GM12892 (cell line): ENCODE data around the gene PLA2G2D.

Source experiments
- DNase-seq: peaks from one replicate; pipeline ENCODE4 v3.0.0; 2011; ENCODE audit not compliant: insufficient read length
- FAIRE-seq: peaks from 2 replicates; lab custom pipeline; 2011; peaks lifted over from hg19 to GRCh38; lab: Jason Lieb, UNC
- POLR2A ChIP-seq: IDR thresholded peaks from 2 replicates; pipeline ENCODE4 v1.6.1; 2011; ENCODE audit warnings: low read depth, low read length, control low read depth
- POLR2AphosphoS5 ChIP-seq: IDR thresholded peaks from 2 replicates; pipeline ENCODE4 v1.6.1; 2011; ENCODE audit warnings: low read depth, low read length, control low read depth
- TAF1 ChIP-seq: IDR thresholded peaks from 2 replicates; pipeline ENCODE4 v1.6.1; 2011; ENCODE audit warnings: low read depth, mild to moderate bottlenecking, control low read depth, low read length, borderline replicate concordance

Gene PLA2G2D

GRCh38 chr1:20090641-20091040 lies 28.7 kb downstream of the PLA2G2D start:
- FAIRE-seq (no peak), DNase-seq (no peak)
- no peak for TF ChIP-seq POLR2A

- DNase-seq (no peak), FAIRE-seq (no peak)
- TF ChIP-seq POLR2AphosphoS5 (no peak), POLR2A (no peak), TAF1 (no peak)
These were observed 29.2 kb downstream of the PLA2G2D start for GRCh38 chr1:20090119-20090518.

DNA sequence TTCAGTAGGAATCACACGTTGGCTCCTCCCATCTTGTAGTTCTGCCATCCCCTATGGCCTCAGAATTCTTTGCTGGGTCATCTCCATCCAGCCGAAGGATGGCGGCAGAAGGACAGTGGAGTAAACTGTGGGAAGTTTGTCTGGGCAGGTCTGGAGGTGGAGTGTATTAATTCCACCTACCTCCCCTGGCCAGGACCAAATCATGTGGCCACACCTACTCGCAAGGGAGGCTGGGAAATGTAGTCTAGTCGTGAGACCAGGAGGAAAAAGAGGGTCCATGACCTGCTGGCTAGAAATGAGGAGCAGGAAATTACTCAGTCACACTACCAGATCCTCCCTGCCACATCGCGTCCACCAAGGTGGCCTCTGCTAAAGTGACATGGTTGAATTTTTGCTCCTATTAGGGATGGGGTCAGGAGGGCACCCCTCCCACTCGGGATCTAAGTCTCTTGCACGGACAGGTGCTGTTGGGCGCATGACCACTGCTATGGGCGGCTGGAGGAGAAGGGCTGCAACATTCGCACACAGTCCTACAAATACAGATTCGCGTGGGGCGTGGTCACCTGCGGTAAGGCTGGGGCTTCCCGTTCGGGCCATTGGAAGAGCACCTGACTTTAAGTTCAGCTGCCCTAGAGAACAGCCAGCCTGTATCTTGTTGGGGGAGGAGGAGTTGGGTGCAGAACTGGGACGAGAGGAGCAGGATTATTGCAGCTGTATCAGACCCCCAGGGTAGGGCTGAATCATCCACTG lies 29.8 kb downstream of the PLA2G2D start:
- FAIRE-seq (no peak), DNase-seq (no peak)
- TF ChIP-seq TAF1 (no peak), POLR2A (no peak), POLR2AphosphoS5 (no peak)

DNA sequence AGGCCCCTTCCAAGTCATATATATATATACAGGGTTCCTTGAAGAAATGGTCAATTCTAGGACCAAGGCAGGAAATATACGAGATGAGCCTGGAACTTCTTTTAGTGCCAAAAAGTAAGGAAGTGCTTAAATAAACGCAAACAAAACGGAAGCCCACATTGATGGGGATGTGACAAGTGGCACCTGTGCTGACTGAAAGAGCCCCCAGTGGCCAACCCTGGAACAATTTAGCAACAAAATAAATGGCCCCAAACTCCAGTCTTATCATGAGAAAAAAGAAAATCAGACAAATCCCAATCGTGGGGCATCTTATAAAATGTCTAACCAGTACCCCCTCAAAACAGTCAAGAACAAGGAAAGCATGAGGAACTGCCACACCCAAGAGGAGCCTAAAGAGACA lies 31.7 kb downstream of the PLA2G2D start:
- FAIRE-seq (no peak), DNase-seq (no peak)
- no peak for TF ChIP-seq POLR2A
- no peak for TF ChIP-seq TAF1
- no peak for TF ChIP-seq POLR2AphosphoS5

- FAIRE-seq (no peak), DNase-seq (no peak)
- TF ChIP-seq POLR2A (no peak), POLR2AphosphoS5 (no peak), TAF1 (no peak)
These were observed 32.5 kb downstream of the PLA2G2D start for GRCh38 chr1:20086800-20087199.

GRCh38 chr1:20083178-20083944 lies 36.0 kb downstream of the PLA2G2D start:
- TF ChIP-seq POLR2A = no peak
- TF ChIP-seq POLR2AphosphoS5 = no peak
- no peak for TF ChIP-seq TAF1
- DNase-seq (no peak), FAIRE-seq (no peak)

- FAIRE-seq (no peak), DNase-seq (no peak)
- no peak for TF ChIP-seq POLR2AphosphoS5
- TF ChIP-seq TAF1 = no peak
These were observed 36.6 kb downstream of the PLA2G2D start for GRCh38 chr1:20082772-20083171.

- TF ChIP-seq POLR2A = no peak
- TF ChIP-seq TAF1 = no peak
- TF ChIP-seq POLR2AphosphoS5 = no peak
- no peak for DNase-seq
These were observed 38.0 kb downstream of the PLA2G2D start for GRCh38 chr1:20081353-20081810.

GRCh38 chr1:20080441-20081352 lies 38.6 kb downstream of the PLA2G2D start:
- FAIRE-seq = peak; percentile 79

More at GRCh38 chr1:20081353-20081810, 38.0 kb downstream of the PLA2G2D start:
- FAIRE-seq = no peak

GRCh38 chr1:20079661-20080305 lies 39.6 kb downstream of the PLA2G2D start:
- no peak for FAIRE-seq
- DNase-seq = no peak
- TF ChIP-seq POLR2A (no peak), TAF1 (no peak), POLR2AphosphoS5 (no peak)

More at GRCh38 chr1:20080441-20081352, 38.6 kb downstream of the PLA2G2D start:
- TF ChIP-seq TAF1 (no peak), POLR2AphosphoS5 (no peak), POLR2A (no peak)
- no peak for DNase-seq

DNA sequence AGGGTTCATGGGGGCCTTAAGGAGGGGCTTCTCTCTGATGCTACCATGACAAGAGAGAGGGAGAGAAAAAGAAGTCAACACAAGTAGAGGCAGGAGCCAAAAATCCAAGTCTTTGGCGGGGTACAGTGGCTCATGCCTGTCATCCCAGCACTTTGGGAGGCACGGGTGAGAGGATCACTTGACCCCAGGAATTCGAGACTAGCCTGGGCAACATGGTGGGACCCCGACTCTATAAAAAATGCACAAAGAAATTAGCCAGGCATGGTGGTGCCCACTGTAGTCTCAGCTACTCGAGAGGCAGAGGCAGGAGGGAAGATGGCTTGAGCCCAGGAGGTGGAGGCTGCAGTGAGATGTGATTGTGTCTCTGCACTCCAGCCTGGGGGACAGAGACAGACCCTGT lies 40.6 kb downstream of the PLA2G2D start:
- DNase-seq (no peak), FAIRE-seq (no peak)
- no peak for TF ChIP-seq POLR2AphosphoS5
- TF ChIP-seq POLR2A = no peak
- TF ChIP-seq TAF1 = no peak

DNA sequence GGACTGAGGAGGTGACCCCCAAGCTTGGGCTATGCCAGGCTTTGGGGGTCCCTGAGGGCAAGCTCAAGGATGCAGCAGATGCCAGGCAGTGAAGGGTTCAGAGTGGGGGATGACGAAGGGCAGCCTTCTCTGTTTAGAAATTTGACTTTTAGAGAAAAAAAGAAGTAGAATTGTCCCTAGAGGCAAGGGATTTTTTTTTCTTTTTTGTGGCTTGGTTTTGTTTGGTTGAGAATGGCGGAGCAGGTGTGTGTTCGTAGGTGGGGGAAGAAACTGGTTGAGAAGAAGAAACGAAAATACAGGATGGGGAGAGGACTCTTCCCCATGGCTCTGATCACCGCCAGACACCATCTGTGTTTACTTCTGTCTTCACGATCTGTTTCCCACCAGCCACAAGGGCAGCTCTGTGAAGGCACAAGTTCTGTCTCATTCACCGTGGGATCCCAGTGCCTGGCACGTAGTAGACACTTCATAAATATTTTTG lies 41.1 kb downstream of the PLA2G2D start:
- FAIRE-seq (peak; percentile 92), DNase-seq (no peak)
- TF ChIP-seq TAF1 (no peak), POLR2A (no peak), POLR2AphosphoS5 (no peak)
